B cell (primary cell): ENCODE data around the gene FBXL16. TPM values are rescaled to one million over a fixed set of nuclear protein-coding genes. Genes with fewer than 3 reads are reported as not detected.

ENCODE experiments used
- ATAC-seq: fragments of 200-7000 bp; cut with Tn5 transposase; one replicate; pipeline ENCODE4 v1.10.0; 2021; ENCODE audit warnings: low read depth, mild to moderate bottlenecking, moderate number of reproducible peaks, moderate library complexity
- CTCF ChIA-PET: fragments of 350-600 bp; sonication (Branson Sonifier 250); formaldehyde crosslinking; loops from one replicate; lab custom pipeline; 2021; ENCODE audit warnings: antibody characterized with exemption, inconsistent platforms; lab: Charles Lee
- POLR2A ChIA-PET: fragments of 350-600 bp; sonication (Branson Sonifier 250); formaldehyde crosslinking; loops from one replicate; lab custom pipeline; 2021; ENCODE audit warnings: antibody characterized with exemption; lab: Charles Lee
- DNase-seq: peaks from one replicate; pipeline ENCODE4 v3.0.0; 2013
- H2AFZ ChIP-seq: 2 replicates; pipeline ENCODE4 v1.6.1; 2012; ENCODE audit warnings: mild to moderate bottlenecking, low read depth, low read length; ENCODE audit not compliant: insufficient read depth, poor library complexity, severe bottlenecking
- H3K27ac ChIP-seq, 2 donors: 1 replicate in 1 of 2; 2 replicates in 1 of 2; pipeline ENCODE4 v1.5.1; 2012 to 2013; ENCODE audit warnings: low read length in 2 of 2, mild to moderate bottlenecking in 2 of 2, moderate library complexity in 1 of 2
- H3K27me3 ChIP-seq, 4 experiments: fragments of 200-600 bp in 1 of 4; sonication (generic) in 1 of 4; replicated peaks in 1 of 4; 1 replicate in 2 of 4; 2 replicates in 2 of 4; pipeline versions ENCODE4 v1.6.1 to v1.7.0; 2013 to 2016; ENCODE audit warnings: low read length in 3 of 4, mild to moderate bottlenecking in 2 of 4, mixed read lengths in 1 of 4, moderate library complexity in 1 of 4; ENCODE audit not compliant: insufficient read depth in 4 of 4, control insufficient read depth in 3 of 4; ENCODE audit errors: control extremely low read depth in 1 of 4
- H3K36me3 ChIP-seq, 2 experiments: replicated peaks in 1 of 2; 1 replicate in 1 of 2; 2 replicates in 1 of 2; pipeline versions ENCODE4 v1.6.1 to v1.7.1; 2013; ENCODE audit warnings: low read length in 1 of 2; ENCODE audit not compliant: insufficient read depth in 2 of 2, control insufficient read depth in 1 of 2; ENCODE audit errors: control extremely low read depth in 1 of 2, extremely low read depth in 1 of 2
- H3K4me1 ChIP-seq, 2 donors: fragments of 200-600 bp in 1 of 2; sonication (generic) in 1 of 2; 1 replicate in 1 of 2; 2 replicates in 1 of 2; pipeline versions ENCODE4 v1.5.1 to v1.6.1; 2013 to 2017; ENCODE audit warnings: low read length in 2 of 2; ENCODE audit not compliant: control insufficient read depth in 2 of 2, insufficient read depth in 2 of 2
- H3K4me2 ChIP-seq: replicated peaks from 2 replicates; pipeline ENCODE3; 2012; ENCODE audit warnings: mild to moderate bottlenecking, low read depth, low read length; ENCODE audit not compliant: poor library complexity, severe bottlenecking
- H3K4me3 ChIP-seq, 5 experiments: fragments of 200-600 bp in 1 of 5; sonication (generic) in 1 of 5; 1 replicate in 3 of 5; 2 replicates in 2 of 5; pipeline versions ENCODE4 v1.5.1 to v1.7.0; 2011 to 2016; ENCODE audit warnings: low read length in 4 of 5, mild to moderate bottlenecking in 4 of 5, low read depth in 2 of 5, control low read depth in 1 of 5, moderate library complexity in 1 of 5; ENCODE audit not compliant: insufficient read depth in 1 of 5; ENCODE audit errors: control extremely low read depth in 1 of 5, extremely low read depth in 1 of 5
- H3K79me2 ChIP-seq: fragments of 200-600 bp; sonication (generic); one replicate; pipeline ENCODE4 v1.6.0; 2016; ENCODE audit warnings: low read length; ENCODE audit not compliant: control insufficient read depth, insufficient read depth
- H3K9ac ChIP-seq: fragments of 200-600 bp; sonication (generic); 2 replicates; pipeline ENCODE4 v1.6.1; 2017; ENCODE audit warnings: mild to moderate bottlenecking, low read length, moderate library complexity
- H3K9me3 ChIP-seq, 3 donors: one replicate each; pipeline versions ENCODE4 v1.6.1 to v1.7.1; 2013; ENCODE audit warnings: low read length in 2 of 3; ENCODE audit not compliant: control insufficient read depth in 2 of 3, insufficient read depth in 1 of 3; ENCODE audit errors: control extremely low read depth in 1 of 3
- H4K20me1 ChIP-seq: 2 replicates; pipeline ENCODE4 v1.6.0; 2012; ENCODE audit warnings: mild to moderate bottlenecking, low read length; ENCODE audit not compliant: insufficient read depth, control insufficient read depth, poor library complexity, severe bottlenecking
- H3K27ac Mint-ChIP-seq: one replicate; pipeline ENCODE4 v1.8.0; 2021; ENCODE audit warnings: mixed read lengths
- H3K27me3 Mint-ChIP-seq: one replicate; pipeline ENCODE4 v1.8.0; 2021; ENCODE audit warnings: mixed read lengths
- H3K4me1 Mint-ChIP-seq: one replicate; pipeline ENCODE4 v1.8.0; 2021; ENCODE audit warnings: mixed read lengths
- H3K4me3 Mint-ChIP-seq: one replicate; pipeline ENCODE4 v1.8.0; 2021; ENCODE audit warnings: mixed read lengths
- H3K9me3 Mint-ChIP-seq: one replicate; pipeline ENCODE4 v1.8.0; 2022; ENCODE audit warnings: mixed read lengths; ENCODE audit not compliant: insufficient read depth
- EZH2 ChIP-seq: IDR thresholded peaks from 2 replicates; pipeline ENCODE4 v1.6.1; 2012; ENCODE audit warnings: borderline replicate concordance, low read depth, mild to moderate bottlenecking, moderate library complexity, low read length; ENCODE audit not compliant: insufficient read depth, poor library complexity, severe bottlenecking
- WGBS: methylation state at CpG from one replicate; pipeline ENCODE4 v1.1.5; 2013; ENCODE audit warnings: missing lambda C conversion rate; ENCODE audit not compliant: insufficient coverage; 5-methylcytosine and 5-hydroxymethylcytosine counted together
- intact Hi-C: fragments of 100-400 bp; cut with micrococcal nuclease; formaldehyde crosslinking; loops from one replicate; pipeline ENCODE4 v1.10.0; 2022
- polyA plus RNA-seq: library from polyadenylated mRNA; depleted of rRNA; stranded (reverse); fragments of >200 nt; gene quantifications from 2 replicates; pipeline ENCODE4 v1.2.3, GENCODE V29; 2012
- total RNA-seq, 2 donors: library from RNA; stranded (reverse); fragments of 120-200 nt in 1 of 2; gene quantifications; 1 replicate in 1 of 2; 2 replicates in 1 of 2; pipeline versions ENCODE4 v1.2.3 to v1.2.4, GENCODE V29; 2013 to 2022
- TF ChIP-seq, protein P1 (sequence below): fragments of 200-600 bp; IDR thresholded peaks from one replicate; pipeline ENCODE4 v1.8.0; 2022; ENCODE audit warnings: antibody characterized with exemption, mild to moderate bottlenecking

Gene FBXL16
- total and polyA plus RNA-seq, 2 donors (not counting 1 experiment from before 2014, with no cell fraction given): 2.2 to 5.8 TPM

DNA sequence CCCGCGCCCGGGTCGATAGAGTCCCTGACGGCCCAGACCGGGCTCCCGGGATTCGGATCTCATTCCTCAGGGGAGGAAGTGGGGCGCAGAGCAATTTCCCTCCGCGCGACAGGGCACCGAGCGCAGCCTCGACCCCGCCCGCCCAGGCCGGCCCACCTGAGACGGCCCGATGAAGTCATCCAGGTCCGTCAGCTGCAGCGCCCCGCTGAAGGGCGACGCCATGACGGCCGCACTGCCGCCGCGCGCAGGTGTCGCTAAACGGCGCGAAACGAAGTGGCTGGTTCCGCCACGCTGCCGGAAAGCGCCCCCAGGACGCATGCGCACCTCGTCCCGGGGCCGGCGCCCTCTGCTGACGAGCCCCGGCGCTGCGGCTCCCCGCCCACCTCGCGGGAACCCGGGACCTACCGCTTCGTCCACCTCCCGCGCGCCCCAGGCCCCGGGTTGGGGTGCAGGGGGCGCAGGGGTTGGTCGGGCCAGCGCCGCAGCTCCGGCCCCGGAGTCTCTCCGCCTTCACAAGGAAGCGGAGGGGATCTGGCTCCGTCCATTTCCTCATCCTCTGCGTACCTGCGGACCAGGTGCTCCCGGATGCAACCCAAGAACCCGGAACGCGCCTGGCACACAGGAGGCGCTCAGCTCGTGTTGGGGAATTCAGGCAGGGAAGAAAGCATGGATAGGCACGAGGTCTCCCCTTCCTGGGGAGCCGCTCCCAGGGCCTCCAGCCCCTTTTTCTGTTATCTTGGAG is 35.3 kb upstream of the FBXL16 start, which contains the start of gene CIAO3:
CIAO3 (minus strand) TSS at position 234 of the 742 bp plus-strand sequence; CDS start at position 222, 12 bp downstream.
- Histone ChIP-seq H3K4me2 (peak within 1 kb of the TSS; percentile 99), H3K9me3 (no peaks in the 10 kb centered on the region), H3K36me3 (peaks cover 0 to 11% of the 10 kb centered on the region in 2 experiments), H3K4me1 (peaks cover 20 to 36% of the 10 kb centered on the region in 2 donors), H3K27me3 (no peaks in the 10 kb centered on the region), H2AFZ (peak within 1 kb of the TSS; percentile 90), H3K9ac (peak within 1 kb of the TSS; percentile 97), H3K4me3 (peak within 1 kb of the TSS; percentile 21 to 94 (median 81)), H3K27ac (peak within 1 kb of the TSS; percentile 86 to 94), H4K20me1 (peaks cover 9% of the 10 kb centered on the region), H3K79me2 (peaks cover 16% of the 10 kb centered on the region)
- ATAC-seq (peak; percentile 88), DNase-seq (peak; percentile 95)
- H3K4me3 Mint-ChIP-seq: peak within 1 kb of the TSS; percentile 82
- intact Hi-C loops: loop anchor here (1.0 to 2.0 kb wide), 4 partner anchors 13 to 56 kb away; partner anchors contain the start of genes CHTF18, JMJD8 and RPUSD1
- peak within 1 kb of the TSS; percentile 83 for H3K27ac Mint-ChIP-seq
- TF ChIP-seq EZH2: no peak
- TF ChIP-seq, protein P1, sequence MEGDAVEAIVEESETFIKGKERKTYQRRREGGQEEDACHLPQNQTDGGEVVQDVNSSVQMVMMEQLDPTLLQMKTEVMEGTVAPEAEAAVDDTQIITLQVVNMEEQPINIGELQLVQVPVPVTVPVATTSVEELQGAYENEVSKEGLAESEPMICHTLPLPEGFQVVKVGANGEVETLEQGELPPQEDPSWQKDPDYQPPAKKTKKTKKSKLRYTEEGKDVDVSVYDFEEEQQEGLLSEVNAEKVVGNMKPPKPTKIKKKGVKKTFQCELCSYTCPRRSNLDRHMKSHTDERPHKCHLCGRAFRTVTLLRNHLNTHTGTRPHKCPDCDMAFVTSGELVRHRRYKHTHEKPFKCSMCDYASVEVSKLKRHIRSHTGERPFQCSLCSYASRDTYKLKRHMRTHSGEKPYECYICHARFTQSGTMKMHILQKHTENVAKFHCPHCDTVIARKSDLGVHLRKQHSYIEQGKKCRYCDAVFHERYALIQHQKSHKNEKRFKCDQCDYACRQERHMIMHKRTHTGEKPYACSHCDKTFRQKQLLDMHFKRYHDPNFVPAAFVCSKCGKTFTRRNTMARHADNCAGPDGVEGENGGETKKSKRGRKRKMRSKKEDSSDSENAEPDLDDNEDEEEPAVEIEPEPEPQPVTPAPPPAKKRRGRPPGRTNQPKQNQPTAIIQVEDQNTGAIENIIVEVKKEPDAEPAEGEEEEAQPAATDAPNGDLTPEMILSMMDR: peak; percentile 97
- ChIA-PET CTCF (interaction anchor here (0.9 to 5.9 kb wide), 12 partner anchors 9 to 61 kb away, joined by 3 to 31 read pairs (median 4); partner anchors contain the start of genes ANTKMT, HAGHL and METRN), POLR2A (interaction anchor here (1.0 to 2.0 kb wide), 4 partner anchors 8 to 48 kb away, joined by 3 to 11 read pairs (median 4); partner anchors contain the start of genes CHTF18 and RPUSD1)
- under 1% methylated on average over 78 of the region's 79 CpGs for WGBS
- no peaks in the 10 kb centered on the region for H3K9me3 Mint-ChIP-seq
- peaks cover 18% of the 10 kb centered on the region for H3K4me1 Mint-ChIP-seq
- H3K27me3 Mint-ChIP-seq: no peaks in the 10 kb centered on the region
